ENCODE results near the gene ERICH2.

DNA sequence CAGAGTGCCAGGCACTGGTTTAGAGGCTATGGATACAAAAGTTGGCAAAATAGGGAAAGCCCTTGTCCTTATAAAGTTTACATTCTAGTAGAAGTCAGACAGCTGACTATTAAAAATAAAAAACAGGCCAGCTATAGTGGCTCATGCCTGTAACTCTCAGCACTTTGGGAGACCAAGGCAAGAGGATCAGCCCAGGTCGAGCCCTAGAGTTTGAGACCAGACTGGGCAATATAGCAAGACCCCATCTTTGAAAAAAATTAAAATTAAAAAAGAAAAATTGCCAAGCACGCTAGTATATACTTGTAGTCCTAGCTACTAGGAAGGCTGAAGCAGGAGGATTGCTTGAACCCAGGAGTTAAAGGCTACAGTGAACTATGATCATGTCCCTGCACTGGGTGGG lies 12.5 kb downstream of the ERICH2 start:
- TF ChIP-seq, protein P1, sequence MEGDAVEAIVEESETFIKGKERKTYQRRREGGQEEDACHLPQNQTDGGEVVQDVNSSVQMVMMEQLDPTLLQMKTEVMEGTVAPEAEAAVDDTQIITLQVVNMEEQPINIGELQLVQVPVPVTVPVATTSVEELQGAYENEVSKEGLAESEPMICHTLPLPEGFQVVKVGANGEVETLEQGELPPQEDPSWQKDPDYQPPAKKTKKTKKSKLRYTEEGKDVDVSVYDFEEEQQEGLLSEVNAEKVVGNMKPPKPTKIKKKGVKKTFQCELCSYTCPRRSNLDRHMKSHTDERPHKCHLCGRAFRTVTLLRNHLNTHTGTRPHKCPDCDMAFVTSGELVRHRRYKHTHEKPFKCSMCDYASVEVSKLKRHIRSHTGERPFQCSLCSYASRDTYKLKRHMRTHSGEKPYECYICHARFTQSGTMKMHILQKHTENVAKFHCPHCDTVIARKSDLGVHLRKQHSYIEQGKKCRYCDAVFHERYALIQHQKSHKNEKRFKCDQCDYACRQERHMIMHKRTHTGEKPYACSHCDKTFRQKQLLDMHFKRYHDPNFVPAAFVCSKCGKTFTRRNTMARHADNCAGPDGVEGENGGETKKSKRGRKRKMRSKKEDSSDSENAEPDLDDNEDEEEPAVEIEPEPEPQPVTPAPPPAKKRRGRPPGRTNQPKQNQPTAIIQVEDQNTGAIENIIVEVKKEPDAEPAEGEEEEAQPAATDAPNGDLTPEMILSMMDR (IDR thresholded peaks at IDR 0.05): no peak
- no peak for TF ChIP-seq POLR2A (IDR thresholded peaks at IDR 0.05)
- no peak for TF ChIP-seq EP300 (IDR thresholded peaks at IDR 0.05)
